HG03520 (cell line): ENCODE measurements around the gene CEP120.
"Not testable (repeated sequence)": the region's sequence is repeated elsewhere in the genome, so short reads cannot be mapped to it uniquely, and the experiment has no call there.

Source experiments
- ATAC-seq: cut with Tn5 transposase; IDR thresholded peaks from one replicate; pipeline ENCODE4 v1.9.1; 2021; ENCODE audit warnings: mild to moderate bottlenecking, moderate library complexity; ENCODE audit not compliant: unreplicated experiment

Gene CEP120

GRCh38 chr5:123439709-123440108 is 16.5 kb upstream of the CEP120 start:
- no peak for ATAC-seq

- no peak for ATAC-seq
These were observed 15.7 kb upstream of the CEP120 start for GRCh38 chr5:123438902-123439301.

GRCh38 chr5:123438244-123438643 is 15.0 kb upstream of the CEP120 start:
- peak; percentile 78 for ATAC-seq

- no peak for ATAC-seq
These were observed 13.0 kb upstream of the CEP120 start for GRCh38 chr5:123436201-123436600.

GRCh38 chr5:123434796-123435195 is 11.6 kb upstream of the CEP120 start:
- no peak for ATAC-seq

GRCh38 chr5:123433596-123433995 is 10.4 kb upstream of the CEP120 start:
- no peak for ATAC-seq

GRCh38 chr5:123430441-123430840 is 7.2 kb upstream of the CEP120 start:
- not testable (repeated sequence) for ATAC-seq

GRCh38 chr5:123429993-123430392 is 6.8 kb upstream of the CEP120 start:
- no peak for ATAC-seq

GRCh38 chr5:123429221-123429954 is 6.2 kb upstream of the CEP120 start:
- ATAC-seq = no peak

GRCh38 chr5:123428521-123429220 is 5.5 kb upstream of the CEP120 start:
- ATAC-seq = no peak

GRCh38 chr5:123427281-123427680 is 4.1 kb upstream of the CEP120 start:
- ATAC-seq = no peak

GRCh38 chr5:123425431-123425830 is 2.2 kb upstream of the CEP120 start:
- no peak for ATAC-seq

GRCh38 chr5:123422433-123423277 is 548 bp downstream of the CEP120 start:
- peak; percentile 6 for ATAC-seq

GRCh38 chr5:123421773-123422172 is 1.4 kb downstream of the CEP120 start:
- no peak for ATAC-seq

- ATAC-seq = no peak
These were observed 8.2 kb downstream of the CEP120 start for GRCh38 chr5:123414974-123415373.

GRCh38 chr5:123412206-123412605 is 11.0 kb downstream of the CEP120 start:
- ATAC-seq = no peak

GRCh38 chr5:123401999-123402398 is 21.2 kb downstream of the CEP120 start:
- ATAC-seq = not testable (repeated sequence)

- no peak for ATAC-seq
These were observed 21.9 kb downstream of the CEP120 start for GRCh38 chr5:123401320-123401719.

- ATAC-seq = not testable (repeated sequence)
These were observed 22.3 kb downstream of the CEP120 start for GRCh38 chr5:123400870-123401291.

GRCh38 chr5:123398058-123398733 is 25.0 kb downstream of the CEP120 start:
- no peak for ATAC-seq

- no peak for ATAC-seq
These were observed 25.7 kb downstream of the CEP120 start for GRCh38 chr5:123397538-123397937.
